OCI-LY3 (cell line): ENCODE data around the gene OBP2B.
"Not testable (repeated sequence)": the region's sequence is repeated elsewhere in the genome, so short reads cannot be mapped to it uniquely, and the experiment has no call there.

Experiments used
- H2AFZ ChIP-seq: fragments of 200-600, 300-600 bp; shearing (Covaris generic); 2 replicates; pipeline ENCODE4 v1.6.0; 2014; ENCODE audit warnings: antibody characterized with exemption, low read depth, low read length
- H3K27ac ChIP-seq: fragments of 200-600, 300-600 bp; sonication (generic); 2 replicates; pipeline ENCODE4 v1.5.1; 2014; ENCODE audit warnings: mild to moderate bottlenecking, low read length, moderate library complexity, mixed read lengths
- H3K27me3 ChIP-seq: fragments of 200-600, 300-600 bp; sonication (generic); 2 replicates; pipeline ENCODE4 v1.6.1; 2014; ENCODE audit warnings: low read depth, low read length, mixed read lengths
- H3K36me3 ChIP-seq: fragments of 200-600, 300-600 bp; sonication (generic); replicated peaks from 2 replicates; pipeline ENCODE3; 2014; ENCODE audit warnings: low read depth, low read length, mixed read lengths
- H3K4me1 ChIP-seq: fragments of 300-600, 200-600 bp; sonication (generic); 2 replicates; pipeline ENCODE4 v1.6.1; 2014; ENCODE audit warnings: low read length, mixed read lengths
- H3K4me2 ChIP-seq: fragments of 200-600, 300-600 bp; sonication (generic); 2 replicates; pipeline ENCODE4 v1.6.1; 2014; ENCODE audit warnings: low read length, mixed read lengths
- H3K4me3 ChIP-seq: fragments of 300-600, 200-600 bp; sonication (generic); 2 replicates; pipeline ENCODE4 v1.5.1; 2014; ENCODE audit warnings: antibody characterized with exemption, mild to moderate bottlenecking, low read length, moderate library complexity
- H3K79me2 ChIP-seq: fragments of 300-600, 200-600 bp; shearing (Covaris generic); 2 replicates; pipeline ENCODE4 v1.6.1; 2014; ENCODE audit warnings: mild to moderate bottlenecking, low read length, mixed read lengths
- H3K9ac ChIP-seq: fragments of 300-600, 200-600 bp; shearing (Covaris generic); 2 replicates; pipeline ENCODE4 v1.6.0; 2014; ENCODE audit warnings: mild to moderate bottlenecking, low read length, moderate library complexity
- H3K9me3 ChIP-seq: fragments of 200-600, 300-600 bp; shearing (Covaris generic); 2 replicates; pipeline ENCODE4 v1.6.1; 2014; ENCODE audit warnings: low read length, mixed read lengths; ENCODE audit not compliant: insufficient read depth
- H4K20me1 ChIP-seq: fragments of 200-600, 300-600 bp; sonication (generic); 2 replicates; pipeline ENCODE4 v1.6.1; 2016; ENCODE audit warnings: low read length, mixed read lengths; ENCODE audit not compliant: insufficient read depth
- CTCF ChIP-seq: fragments of 200-600, 300-600 bp; sonication (generic); IDR thresholded peaks from 2 replicates; pipeline ENCODE4 v1.5.1; 2014; ENCODE audit warnings: antibody characterized with exemption, low read length, low read depth
- EZH2phosphoT487 ChIP-seq: fragments of 200-600 bp; shearing (Covaris generic); IDR thresholded peaks from 2 replicates; pipeline ENCODE4 v1.6.1; 2018; ENCODE audit warnings: antibody characterized with exemption, mixed run types, low read depth

OBP2B gene

GRCh38 chr9:133238851-133239532 is 29.9 kb upstream of the OBP2B start:
- TF ChIP-seq CTCF (peak; percentile 33; the same call in 1 of the 2 replicates), EZH2phosphoT487 (no peak)
- Histone ChIP-seq H3K79me2 (no peaks in the 10 kb centered on the region), H3K4me2 (no peak overlapping the region), H3K27me3 (peaks cover 6% of the 10 kb centered on the region), H3K9ac (no peak overlapping the region), H3K4me1 (no peaks in the 10 kb centered on the region), H3K9me3 (no peaks in the 10 kb centered on the region), H2AFZ (no peak overlapping the region), H3K27ac (no peak overlapping the region), H3K36me3 (no peaks in the 10 kb centered on the region), H3K4me3 (no peak overlapping the region), H4K20me1 (no peaks in the 10 kb centered on the region)

GRCh38 chr9:133238272-133238850 is 29.3 kb upstream of the OBP2B start:
- Histone ChIP-seq H2AFZ (no peak overlapping the region), H3K4me3 (no peak overlapping the region), H4K20me1 (no peaks in the 10 kb centered on the region), H3K79me2 (no peaks in the 10 kb centered on the region), H3K27me3 (no peaks in the 10 kb centered on the region), H3K4me1 (no peaks in the 10 kb centered on the region), H3K9me3 (no peaks in the 10 kb centered on the region), H3K27ac (no peak overlapping the region), H3K36me3 (no peaks in the 10 kb centered on the region), H3K9ac (no peak overlapping the region), H3K4me2 (no peak overlapping the region)
- TF ChIP-seq CTCF = no peak
- no peak for TF ChIP-seq EZH2phosphoT487

GRCh38 chr9:133237035-133237731 is 28.1 kb upstream of the OBP2B start:
- H3K9ac ChIP-seq = no peak overlapping the region
- no peak overlapping the region for H3K4me2 ChIP-seq

GRCh38 chr9:133236291-133237034 is 27.4 kb upstream of the OBP2B start:
- not testable (repeated sequence) for H2AFZ ChIP-seq, H3K27ac ChIP-seq, H3K79me2 ChIP-seq, H3K9ac ChIP-seq, H4K20me1 ChIP-seq, H3K27me3 ChIP-seq, H3K9me3 ChIP-seq, H3K4me3 ChIP-seq, H3K4me1 ChIP-seq, H3K4me2 ChIP-seq, H3K36me3 ChIP-seq

More at GRCh38 chr9:133237035-133237731, 28.1 kb upstream of the OBP2B start:
- Histone ChIP-seq H3K27ac (no peak overlapping the region), H3K36me3 (no peaks in the 10 kb centered on the region), H3K27me3 (no peaks in the 10 kb centered on the region), H3K4me1 (no peaks in the 10 kb centered on the region), H3K4me3 (no peak overlapping the region), H2AFZ (no peak overlapping the region), H3K79me2 (no peaks in the 10 kb centered on the region), H3K9me3 (no peaks in the 10 kb centered on the region), H4K20me1 (no peaks in the 10 kb centered on the region)
- no peak for TF ChIP-seq EZH2phosphoT487
- no peak for TF ChIP-seq CTCF
